22Rv1 (cell line): Measurements from ENCODE around the gene RPS6KA6.

Source experiments
- H3K27ac ChIP-seq: fragments of 450-650 bp; 2 replicates; pipeline ENCODE4 v1.5.1; 2017
- CTCF ChIP-seq: fragments of 450-650 bp; IDR thresholded peaks from 2 replicates; pipeline ENCODE4 v1.5.1; 2017; ENCODE audit warnings: mild to moderate bottlenecking
- ZFX ChIP-seq: fragments of 450-650 bp; IDR thresholded peaks from 2 replicates; pipeline ENCODE4 v1.6.1; 2017; ENCODE audit warnings: antibody characterized with exemption, borderline replicate concordance

RPS6KA6 gene

GRCh38 chrX:84168095-84168494, 19.9 kb downstream of the RPS6KA6 start:
- H3K27ac ChIP-seq: no peak overlapping the region

GRCh38 chrX:84165711-84166110, 22.3 kb downstream of the RPS6KA6 start:
- no peak for TF ChIP-seq CTCF
- TF ChIP-seq ZFX: no peak
- H3K27ac ChIP-seq: no peak overlapping the region

More at GRCh38 chrX:84168095-84168494, 19.9 kb downstream of the RPS6KA6 start:
- TF ChIP-seq ZFX (no peak), CTCF (no peak)

GRCh38 chrX:84162401-84162800, 25.6 kb downstream of the RPS6KA6 start:
- no peak overlapping the region for H3K27ac ChIP-seq
- TF ChIP-seq CTCF (no peak), ZFX (no peak)

GRCh38 chrX:84161641-84162040, 26.4 kb downstream of the RPS6KA6 start:
- TF ChIP-seq ZFX: no peak
- no peak for TF ChIP-seq CTCF
- no peak overlapping the region for H3K27ac ChIP-seq

- no peak for TF ChIP-seq CTCF
- no peak for TF ChIP-seq ZFX
- H3K27ac ChIP-seq: no peak overlapping the region
Measured at GRCh38 chrX:84160736-84161135, 27.3 kb downstream of the RPS6KA6 start.

- H3K27ac ChIP-seq: no peak overlapping the region
Measured at GRCh38 chrX:84156821-84157220, 31.2 kb downstream of the RPS6KA6 start.

GRCh38 chrX:84155938-84156337, 32.1 kb downstream of the RPS6KA6 start:
- H3K27ac ChIP-seq: no peak overlapping the region

More at GRCh38 chrX:84156821-84157220, 31.2 kb downstream of the RPS6KA6 start:
- TF ChIP-seq ZFX: no peak
- TF ChIP-seq CTCF: no peak

More at GRCh38 chrX:84155938-84156337, 32.1 kb downstream of the RPS6KA6 start:
- TF ChIP-seq CTCF (no peak), ZFX (no peak)
